Right cardiac atrium (tissue), 5 donors: Measurements from ENCODE around the gene PCDHB8. TPM values are rescaled to one million over a fixed set of nuclear protein-coding genes. Genes with fewer than 3 reads are reported as not detected.
"Not testable (repeated sequence)": the region's sequence is repeated elsewhere in the genome, so short reads cannot be mapped to it uniquely, and the experiment has no call there.

ENCODE experiments used
- ATAC-seq, 2 donors: fragments of 200-7000 bp; cut with Tn5 transposase; one replicate each; pipeline versions ENCODE4 v1.8.0 to v1.9.1; 2020; ENCODE audit warnings: moderate library complexity in 2 of 2, mild to moderate bottlenecking in 1 of 2
- DNase-seq, 3 donors: peaks; one replicate each; pipeline ENCODE4 v3.0.0-alpha.2; 2020
- H3K27ac ChIP-seq: one replicate; pipeline ENCODE4 v1.5.1; 2013; ENCODE audit warnings: mild to moderate bottlenecking, low read length, control low read depth, moderate library complexity
- H3K27me3 ChIP-seq: one replicate; pipeline ENCODE4 v1.6.1; 2013; ENCODE audit not compliant: control insufficient read depth, insufficient read depth
- H3K4me1 ChIP-seq: one replicate; pipeline ENCODE4 v1.6.1; 2013; ENCODE audit warnings: low read length; ENCODE audit not compliant: control insufficient read depth, insufficient read depth
- H3K4me3 ChIP-seq: one replicate; pipeline ENCODE4 v1.5.1; 2013; ENCODE audit warnings: low read length, control low read depth
- H3K9me3 ChIP-seq: one replicate; pipeline ENCODE4 v1.6.1; 2013; ENCODE audit warnings: low read length; ENCODE audit not compliant: control insufficient read depth
- WGBS: extraction: QIAGEN DNeasy Blood & Tissue Kit; methylation state at CpG from one replicate; pipeline ENCODE4 v1.1.7; 2013; 5-methylcytosine and 5-hydroxymethylcytosine counted together
- intact Hi-C, 4 donors: fragments of 100-400 bp; cut with DNase I; formaldehyde crosslinking; loops; one replicate each; pipeline versions ENCODE4 v1.11.0 to v1.14.0; 2022 to 2023
- long read RNA-seq, 4 donors: library from polyadenylated mRNA; unstranded; transcript quantifications; one replicate each; pipeline ENCODE4 v2.0.0, GENCODE V29; 2020 to 2021
- polyA plus RNA-seq: library from polyadenylated mRNA; stranded (reverse); fragments of 200-250 nt; gene quantifications from one replicate; pipeline ENCODE4 v1.2.3, GENCODE V29; 2013
- total RNA-seq, 4 donors: library from RNA; stranded (reverse); fragmentation: NEBNext Ultra II Directional; extraction: Animal tissue kit (Norgen Biotek cat#: 25700); gene quantifications; one replicate each; pipeline ENCODE4 v1.2.1, GENCODE V29; 2021
- donor health status: healthy with polysubstance abuse.
- donor health status: DM: no; HTN: yes; CAD: no.
- donor health status: DM: no; HTN: no; CAD: no.
- donor health status: DM: no; HTN: yes; CAD: no; lungs with severe emphysema.
- donor health status: DM: yes; HTN: yes; CAD: no.

Gene PCDHB8
- total RNA-seq (1 to 10 TPM; 2.2 to 5.2 (median 2.6) TPM), polyA plus RNA-seq (0.84 TPM)
- long read RNA-seq, donor 1, partial matches to known transcripts, result 0 of 1 reads
- long read RNA-seq, donor 1, other reads (novel, unspliced or antisense), result 0 of 1 reads
- long read RNA-seq, donor 2, result 0 reads
- long read RNA-seq, donor 3, transcript PCDHB8-201 (1 exons, 2,740 nt), result major isoform, 7 of 7 reads
- long read RNA-seq, donor 3, partial matches to known transcripts, result 0 of 7 reads
- long read RNA-seq, donor 3, other reads (novel, unspliced or antisense), result 0 of 7 reads
- long read RNA-seq, donor 4, partial matches to known transcripts, result 0 of 1 reads
- long read RNA-seq, donor 4, other reads (novel, unspliced or antisense), result 0 of 1 reads

- DNase-seq, H3K27me3 ChIP-seq, H3K4me1 ChIP-seq, H3K4me3 ChIP-seq, H3K27ac ChIP-seq: not testable (repeated sequence)
- 24% methylated on average over 14 of the region's 18 CpGs for WGBS
- intact Hi-C loops, result loop anchor here in 1 of 4 donors (10.0 kb wide), 1 partner anchor 387 kb away; no protein-coding TSS in a partner anchor
- H3K9me3 ChIP-seq, result peaks cover 11% of the 10 kb centered on the region
- peak in 1 of 2 donors; percentile 47 for ATAC-seq
These were observed at the start of gene PCDHB8 for GRCh38 chr5:141177577-141178191. PCDHB8 (plus strand) TSS chr5:141177790; CDS start chr5:141178035, 245 bp downstream.

DNA sequence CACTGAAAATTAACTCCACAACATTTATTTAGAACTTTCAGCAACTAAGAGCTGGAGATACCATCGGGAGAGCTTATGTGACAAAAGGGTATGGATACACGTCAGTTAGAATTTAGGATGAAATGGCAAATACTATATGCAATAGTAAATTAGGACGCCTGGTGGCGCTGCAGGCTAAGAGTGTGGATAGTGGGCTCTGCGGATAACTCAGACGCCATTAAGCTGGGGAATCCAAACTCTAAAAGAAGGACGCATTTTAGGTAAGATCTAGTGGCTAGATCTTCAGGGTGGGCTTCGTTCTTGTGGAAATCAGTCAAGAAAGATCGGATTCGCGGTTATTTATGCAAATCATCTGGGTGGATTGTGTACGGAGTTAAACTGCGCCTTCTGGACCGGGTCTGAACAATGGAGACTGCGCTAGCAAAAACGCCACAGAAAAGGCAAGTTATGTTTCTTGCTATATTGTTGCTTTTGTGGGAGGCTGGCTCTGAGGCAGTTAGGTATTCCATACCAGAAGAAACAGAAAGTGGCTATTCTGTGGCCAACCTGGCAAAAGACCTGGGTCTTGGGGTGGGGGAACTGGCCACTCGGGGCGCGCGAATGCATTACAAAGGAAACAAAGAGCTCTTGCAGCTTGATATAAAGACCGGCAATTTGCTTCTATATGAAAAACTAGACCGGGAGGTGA, 42.4 kb upstream of the PCDHB8 start, which contains the start of gene PCDHB5:
PCDHB5 (plus strand) TSS at position 177 of the 688 bp plus-strand sequence; CDS start at position 406, 229 bp downstream.
- H3K27ac ChIP-seq, result no peak within 1 kb of the TSS
- DNase-seq, result no peak
- peak in 1 of 2 donors; percentile 21 for ATAC-seq

DNA sequence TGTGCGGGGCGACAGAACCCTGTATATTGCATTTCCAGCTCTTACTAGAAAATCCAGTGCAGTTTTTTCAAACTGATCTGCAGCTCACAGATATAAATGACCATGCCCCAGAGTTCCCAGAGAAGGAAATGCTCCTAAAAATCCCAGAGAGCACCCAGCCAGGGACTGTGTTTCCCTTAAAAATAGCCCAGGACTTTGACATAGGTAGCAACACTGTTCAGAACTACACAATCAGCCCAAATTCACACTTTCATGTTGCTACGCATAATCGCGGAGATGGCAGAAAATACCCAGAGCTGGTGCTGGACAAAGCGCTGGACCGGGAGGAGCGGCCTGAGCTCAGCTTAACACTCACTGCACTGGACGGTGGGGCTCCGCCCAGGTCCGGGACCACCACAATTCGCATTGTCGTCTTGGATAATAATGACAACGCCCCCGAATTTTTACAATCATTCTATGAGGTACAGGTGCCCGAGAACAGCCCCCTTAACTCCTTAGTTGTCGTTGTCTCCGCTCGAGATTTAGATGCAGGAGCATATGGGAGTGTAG, 41.8 kb upstream of the PCDHB8 start:
- Histone ChIP-seq H3K9me3 (peaks cover 3% of the 10 kb centered on the region), H3K27me3 (no peaks in the 10 kb centered on the region), H3K4me3 (peak overlapping the region; percentile 64), H3K27ac (no peak overlapping the region), H3K4me1 (no peaks in the 10 kb centered on the region)
- 39% methylated on average over 19 of the region's 19 CpGs for WGBS
- intact Hi-C loops, result no loop called here
- no peak for DNase-seq
- no peak for ATAC-seq

More for the DNA sequence above, 42.4 kb upstream of the PCDHB8 start, which contains the start of gene PCDHB5:
- Histone ChIP-seq H3K4me3 (peak within 1 kb of the TSS; percentile 64), H3K27me3 (no peaks in the 10 kb centered on the region), H3K4me1 (no peaks in the 10 kb centered on the region), H3K9me3 (peaks cover 3% of the 10 kb centered on the region)
- WGBS, result 15% methylated on average over 22 of the region's 22 CpGs
- intact Hi-C loops, result no loop called here

DNA sequence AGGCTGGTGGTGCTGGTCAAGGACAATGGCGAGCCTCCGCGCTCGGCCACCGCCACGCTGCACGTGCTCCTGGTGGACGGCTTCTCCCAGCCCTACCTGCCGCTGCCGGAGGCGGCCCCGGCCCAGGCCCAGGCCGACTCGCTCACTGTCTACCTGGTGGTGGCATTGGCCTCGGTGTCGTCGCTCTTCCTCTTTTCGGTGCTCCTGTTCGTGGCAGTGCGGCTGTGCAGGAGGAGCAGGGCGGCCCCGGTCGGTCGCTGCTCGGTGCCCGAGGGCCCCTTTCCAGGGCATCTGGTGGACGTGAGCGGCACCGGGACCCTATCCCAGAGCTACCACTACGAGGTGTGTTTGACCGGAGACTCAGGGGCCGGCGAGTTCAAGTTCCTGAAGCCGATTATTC, 40.2 kb upstream of the PCDHB8 start:
- 44% methylated on average over 34 of the region's 34 CpGs for WGBS
- H3K4me3 ChIP-seq, H3K9me3 ChIP-seq, DNase-seq, H3K27ac ChIP-seq, H3K27me3 ChIP-seq, ATAC-seq, intact Hi-C loops, H3K4me1 ChIP-seq: not testable (repeated sequence)

DNA sequence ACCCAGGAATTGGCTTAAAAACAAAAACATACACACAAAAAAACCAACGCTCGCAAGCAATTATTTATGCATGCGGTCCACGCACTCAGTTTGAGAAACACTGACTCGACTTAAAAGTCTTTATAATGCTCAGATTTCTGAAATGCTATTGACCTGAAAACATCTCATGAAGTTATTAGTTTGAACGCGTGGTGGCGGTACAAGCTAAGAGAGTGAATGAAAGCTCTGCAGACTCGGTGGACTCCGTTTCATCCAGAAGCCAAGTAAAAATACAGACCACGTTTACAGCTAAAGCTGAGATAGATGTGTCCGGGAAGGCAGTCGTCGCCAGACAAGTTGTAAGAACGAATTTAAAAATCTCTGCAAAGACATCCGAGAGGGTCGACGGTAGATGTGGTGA, 27.8 kb upstream of the PCDHB8 start, which contains the start of gene PCDHB6:
PCDHB6 (plus strand) TSS at position 246 of the 400 bp plus-strand sequence. CDS start 201 bp downstream, outside the sequence.
- no peak for ATAC-seq
- no peak for DNase-seq
- intact Hi-C loops, result no loop called here
- no peak within 1 kb of the TSS for H3K27ac ChIP-seq
- WGBS, result 13% methylated on average over 18 of the region's 18 CpGs
- H3K9me3 ChIP-seq, result peaks cover 2% of the 10 kb centered on the region
- no peaks in the 10 kb centered on the region for H3K27me3 ChIP-seq
- H3K4me1 ChIP-seq, result no peaks in the 10 kb centered on the region
- no peak within 1 kb of the TSS for H3K4me3 ChIP-seq

- Histone ChIP-seq H3K27me3 (no peaks in the 10 kb centered on the region), H3K27ac (no peak overlapping the region), H3K9me3 (peaks cover 2% of the 10 kb centered on the region), H3K4me1 (no peaks in the 10 kb centered on the region), H3K4me3 (no peak overlapping the region)
- WGBS, result 36% methylated on average over 33 of the region's 33 CpGs
- intact Hi-C loops, result no loop called here
- peak in 2 of 3 donors; percentile 36 to 37 for DNase-seq
- ATAC-seq, result no peak
These were observed 27.2 kb upstream of the PCDHB8 start for GRCh38 chr5:141150224-141150992.

- Histone ChIP-seq H3K4me1 (no peaks in the 10 kb centered on the region), H3K4me3 (no peak overlapping the region), H3K9me3 (peaks cover 7% of the 10 kb centered on the region), H3K27me3 (no peaks in the 10 kb centered on the region), H3K27ac (no peak overlapping the region)
- 31% methylated on average over 13 of the region's 13 CpGs for WGBS
- no peak for ATAC-seq
- intact Hi-C loops, result no loop called here
- DNase-seq, result no peak
These were observed 26.6 kb upstream of the PCDHB8 start for GRCh38 chr5:141150993-141151325.

GRCh38 chr5:141151632-141152031, 26.0 kb upstream of the PCDHB8 start:
- peak in 1 of 3 donors; percentile 27 for DNase-seq
- H3K4me3 ChIP-seq, intact Hi-C loops, H3K27ac ChIP-seq, ATAC-seq, H3K4me1 ChIP-seq, H3K9me3 ChIP-seq, H3K27me3 ChIP-seq: not testable (repeated sequence)
- 35% methylated on average over 36 of the region's 41 CpGs for WGBS

GRCh38 chr5:141152096-141152495, 25.5 kb upstream of the PCDHB8 start:
- ATAC-seq, H3K4me3 ChIP-seq, intact Hi-C loops, DNase-seq, H3K4me1 ChIP-seq, H3K9me3 ChIP-seq, H3K27me3 ChIP-seq, H3K27ac ChIP-seq: not testable (repeated sequence)
- WGBS, result 23% methylated on average over 36 of the region's 36 CpGs
